ENCODE data around the gene KLHDC10.

Gene KLHDC10

DNA sequence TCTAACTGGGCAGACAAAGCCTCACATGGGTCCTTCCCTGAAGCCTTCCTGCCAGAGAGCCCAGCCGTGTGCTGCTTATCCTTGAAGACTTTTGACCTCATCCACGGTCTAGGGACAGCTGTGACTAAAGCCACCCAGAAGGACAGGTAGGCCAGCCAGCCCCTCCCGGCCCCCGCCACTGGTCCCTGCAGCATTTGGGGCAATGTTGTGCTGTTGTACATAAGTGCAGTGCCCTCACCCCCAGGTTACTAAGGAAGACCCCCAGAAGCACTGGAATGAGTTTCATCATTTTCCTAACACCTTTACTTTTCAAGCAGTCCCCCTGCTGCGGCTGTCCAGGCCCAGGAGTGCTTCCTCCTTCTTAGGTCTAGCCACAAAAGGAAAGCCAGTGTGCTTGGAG is 91.9 kb downstream of the KLHDC10 start:
- Histone ChIP-seq H3K9me3 (ENCODE audit: insufficient read depth, low read length, severe bottlenecking) (no peaks in the 10 kb centered on the region), H3K36me3 (ENCODE audit: insufficient read depth, low read length) (peaks cover 65% of the 10 kb centered on the region), H4K20me1 (ENCODE audit: insufficient read depth, low read length) (no peaks in the 10 kb centered on the region), H3K79me2 (ENCODE audit: insufficient read depth, low read length) (no peaks in the 10 kb centered on the region), H3K27me3 (ENCODE audit: insufficient read depth, low read length, poor library complexity) (no peaks in the 10 kb centered on the region), H3K4me3 (ENCODE audit: low read depth in 1 of 2, low read length in 2 of 2) (no peak overlapping the region), H3K4me1 (ENCODE audit: insufficient read depth, low read length) (no peaks in the 10 kb centered on the region), H2AFZ (ENCODE audit: low read depth, low read length) (no peak overlapping the region), H3K27ac (ENCODE audit: low read length) (no peak overlapping the region), H3K4me2 (ENCODE audit: insufficient read depth, low read length) (no peak overlapping the region), H3K9ac (ENCODE audit: low read depth, low read length) (no peak overlapping the region)
- TF ChIP-seq, protein P1, sequence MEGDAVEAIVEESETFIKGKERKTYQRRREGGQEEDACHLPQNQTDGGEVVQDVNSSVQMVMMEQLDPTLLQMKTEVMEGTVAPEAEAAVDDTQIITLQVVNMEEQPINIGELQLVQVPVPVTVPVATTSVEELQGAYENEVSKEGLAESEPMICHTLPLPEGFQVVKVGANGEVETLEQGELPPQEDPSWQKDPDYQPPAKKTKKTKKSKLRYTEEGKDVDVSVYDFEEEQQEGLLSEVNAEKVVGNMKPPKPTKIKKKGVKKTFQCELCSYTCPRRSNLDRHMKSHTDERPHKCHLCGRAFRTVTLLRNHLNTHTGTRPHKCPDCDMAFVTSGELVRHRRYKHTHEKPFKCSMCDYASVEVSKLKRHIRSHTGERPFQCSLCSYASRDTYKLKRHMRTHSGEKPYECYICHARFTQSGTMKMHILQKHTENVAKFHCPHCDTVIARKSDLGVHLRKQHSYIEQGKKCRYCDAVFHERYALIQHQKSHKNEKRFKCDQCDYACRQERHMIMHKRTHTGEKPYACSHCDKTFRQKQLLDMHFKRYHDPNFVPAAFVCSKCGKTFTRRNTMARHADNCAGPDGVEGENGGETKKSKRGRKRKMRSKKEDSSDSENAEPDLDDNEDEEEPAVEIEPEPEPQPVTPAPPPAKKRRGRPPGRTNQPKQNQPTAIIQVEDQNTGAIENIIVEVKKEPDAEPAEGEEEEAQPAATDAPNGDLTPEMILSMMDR (IDR thresholded peaks at IDR 0.05; ENCODE audit: borderline replicate concordance, extremely low read depth, low read length, poor library complexity, severe bottlenecking): no peak
- TF ChIP-seq EZH2 (IDR thresholded peaks at IDR 0.05; ENCODE audit: borderline replicate concordance, low read depth, low read length, severe bottlenecking): no peak
- no peak for ATAC-seq (ENCODE audit: insufficient read depth, low read depth)
- no peak for DNase-seq

DNA sequence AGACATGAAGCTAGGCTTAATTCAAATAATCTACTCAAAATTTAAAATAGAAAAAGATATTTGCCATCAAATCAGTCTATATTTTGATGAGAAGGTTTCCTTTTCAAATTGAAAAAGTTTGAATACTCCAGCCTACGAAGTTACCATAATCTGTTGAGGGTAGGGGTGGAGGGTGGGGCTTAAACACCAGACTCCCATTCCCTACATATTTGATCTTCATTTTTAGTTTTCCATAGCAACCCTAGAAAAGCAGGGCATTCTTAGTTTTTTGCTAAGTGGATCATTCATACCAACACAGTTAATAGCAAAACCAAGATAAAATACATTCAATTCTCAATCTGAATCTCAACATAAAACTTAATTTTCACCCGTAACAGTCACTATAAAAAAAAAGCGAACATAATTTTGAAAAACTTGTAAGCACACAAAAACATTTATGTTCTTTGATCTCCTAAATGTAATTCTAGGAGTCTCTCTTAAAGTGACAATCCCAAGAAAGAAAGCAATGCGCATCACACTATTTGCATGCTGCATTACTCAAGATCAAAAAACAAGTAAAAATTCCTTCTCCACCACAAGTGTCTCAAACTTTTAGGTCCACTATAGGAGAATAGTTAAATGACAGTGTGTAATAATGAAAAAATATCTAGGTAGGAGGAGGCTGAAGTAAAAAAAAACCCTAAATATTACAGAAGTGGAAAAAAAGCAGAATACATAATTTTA is 104.1 kb downstream of the KLHDC10 start:
- TF ChIP-seq, protein P1 (IDR thresholded peaks at IDR 0.05; ENCODE audit: borderline replicate concordance, extremely low read depth, low read length, poor library complexity, severe bottlenecking): no peak
- no peak for TF ChIP-seq EZH2 (IDR thresholded peaks at IDR 0.05; ENCODE audit: borderline replicate concordance, low read depth, low read length, severe bottlenecking)
- Histone ChIP-seq H3K4me3 (ENCODE audit: low read depth in 1 of 2, low read length in 2 of 2) (no peak overlapping the region), H3K9ac (ENCODE audit: low read depth, low read length) (no peak overlapping the region), H4K20me1 (ENCODE audit: insufficient read depth, low read length) (peaks cover 4% of the 10 kb centered on the region; the same call in 1 of the 2 replicates), H2AFZ (ENCODE audit: low read depth, low read length) (no peak overlapping the region), H3K79me2 (ENCODE audit: insufficient read depth, low read length) (no peaks in the 10 kb centered on the region), H3K4me1 (ENCODE audit: insufficient read depth, low read length) (no peaks in the 10 kb centered on the region), H3K27ac (ENCODE audit: low read length) (no peak overlapping the region), H3K36me3 (ENCODE audit: insufficient read depth, low read length) (peaks cover 83% of the 10 kb centered on the region), H3K9me3 (ENCODE audit: insufficient read depth, low read length, severe bottlenecking) (no peaks in the 10 kb centered on the region), H3K4me2 (ENCODE audit: insufficient read depth, low read length) (no peak overlapping the region), H3K27me3 (ENCODE audit: insufficient read depth, low read length, poor library complexity) (no peaks in the 10 kb centered on the region)
- ATAC-seq (ENCODE audit: insufficient read depth, low read depth): no peak
- DNase-seq: no peak

DNA sequence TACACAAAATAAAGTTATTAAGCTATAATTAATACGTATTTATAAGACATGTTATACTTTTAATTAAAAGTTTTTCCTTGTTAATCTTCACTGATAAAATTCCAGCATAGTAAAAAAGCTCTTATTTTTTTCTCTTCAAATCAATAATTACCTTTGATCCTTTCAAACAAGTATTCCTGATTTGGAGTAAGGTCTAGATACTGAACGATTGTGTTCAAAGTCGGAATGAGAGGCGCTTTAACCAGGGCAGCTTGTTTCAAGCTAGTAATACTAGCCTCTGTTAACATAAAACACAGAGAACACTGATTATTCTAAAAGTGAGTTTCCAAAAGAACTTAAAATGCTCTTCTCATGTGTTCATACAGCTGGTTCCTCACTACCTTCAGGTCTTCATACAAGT is 107.9 kb downstream of the KLHDC10 start:
- H3K27ac ChIP-seq (ENCODE audit: low read length): no peak overlapping the region
- H3K79me2 ChIP-seq (ENCODE audit: insufficient read depth, low read length): no peaks in the 10 kb centered on the region
- H3K4me2 ChIP-seq (ENCODE audit: insufficient read depth, low read length): no peak overlapping the region
- H2AFZ ChIP-seq (ENCODE audit: low read depth, low read length): no peak overlapping the region
- ATAC-seq (ENCODE audit: insufficient read depth, low read depth) (no peak), DNase-seq (no peak)
- no peaks in the 10 kb centered on the region for H3K9me3 ChIP-seq (ENCODE audit: insufficient read depth, low read length, severe bottlenecking)
- H3K27me3 ChIP-seq (ENCODE audit: insufficient read depth, low read length, poor library complexity): no peaks in the 10 kb centered on the region
- H3K36me3 ChIP-seq (ENCODE audit: insufficient read depth, low read length): peaks cover 87% of the 10 kb centered on the region
- H4K20me1 ChIP-seq (ENCODE audit: insufficient read depth, low read length): peaks cover 4% of the 10 kb centered on the region; the same call in 1 of the 2 replicates
- H3K4me1 ChIP-seq (ENCODE audit: insufficient read depth, low read length): no peaks in the 10 kb centered on the region
- no peak for TF ChIP-seq EZH2 (IDR thresholded peaks at IDR 0.05; ENCODE audit: borderline replicate concordance, low read depth, low read length, severe bottlenecking)
- TF ChIP-seq, protein P1 (IDR thresholded peaks at IDR 0.05; ENCODE audit: borderline replicate concordance, extremely low read depth, low read length, poor library complexity, severe bottlenecking): no peak
- H3K4me3 ChIP-seq (ENCODE audit: low read depth in 1 of 2, low read length in 2 of 2): no peak overlapping the region
- no peak overlapping the region for H3K9ac ChIP-seq (ENCODE audit: low read depth, low read length)
